ENCODE measurements around the gene NSL1.

DNA sequence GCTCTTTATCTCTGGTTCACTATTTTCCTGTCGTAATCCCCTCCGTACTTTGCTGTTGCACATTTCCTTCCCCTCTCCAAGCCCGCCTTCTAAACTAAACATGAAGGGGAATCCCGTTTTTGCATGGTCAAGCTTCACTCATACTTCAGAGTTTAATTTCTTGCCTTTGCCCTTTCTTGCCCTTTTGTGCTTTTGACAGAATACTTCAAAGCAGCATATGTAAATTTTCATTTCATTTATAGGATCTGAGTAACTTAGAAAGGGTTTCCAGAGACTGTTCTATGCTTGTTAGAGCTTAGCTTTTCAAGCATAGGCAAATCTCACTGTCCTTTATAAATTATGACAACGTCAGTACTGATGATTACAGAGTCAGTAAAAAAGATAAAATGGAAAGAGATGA is 28.1 kb upstream of the NSL1 start:
- TF ChIP-seq ARNT (IDR thresholded peaks at IDR 0.05) = no peak
- TF ChIP-seq FOXK2 (IDR thresholded peaks at IDR 0.05) = no peak

Data from HEK293T (cell line).